Endothelial cell (in vitro differentiated cells): ENCODE results near the gene SPAG9. TPM values are rescaled to one million over a fixed set of nuclear protein-coding genes. Genes with fewer than 3 reads are reported as not detected.
"Not testable (repeated sequence)": the region's sequence is repeated elsewhere in the genome, so short reads cannot be mapped to it uniquely, and the experiment has no call there.

Source experiments
- DNase-seq: peaks from one replicate; pipeline ENCODE4 v3.0.0; 2021; ENCODE audit warnings: low spot score
- H3K27ac Mint-ChIP-seq: one replicate; pipeline ENCODE4 v1.8.0; 2021; ENCODE audit warnings: mixed read lengths, inconsistent platforms; ENCODE audit not compliant: unreplicated experiment
- H3K27me3 Mint-ChIP-seq: one replicate; pipeline ENCODE4 v1.8.0; 2021; ENCODE audit warnings: mild to moderate bottlenecking, moderate library complexity, mixed read lengths, inconsistent platforms; ENCODE audit not compliant: unreplicated experiment
- H3K36me3 Mint-ChIP-seq: one replicate; pipeline ENCODE4 v1.8.0; 2021; ENCODE audit warnings: mild to moderate bottlenecking, low read depth, mixed read lengths, inconsistent platforms; ENCODE audit not compliant: unreplicated experiment
- H3K4me1 Mint-ChIP-seq: one replicate; pipeline ENCODE4 v1.8.0; 2021; ENCODE audit warnings: mild to moderate bottlenecking, mixed read lengths, inconsistent platforms; ENCODE audit not compliant: unreplicated experiment
- H3K4me3 Mint-ChIP-seq: one replicate; pipeline ENCODE4 v1.8.0; 2021; ENCODE audit warnings: mild to moderate bottlenecking, mixed read lengths, inconsistent platforms; ENCODE audit not compliant: unreplicated experiment
- H3K9me3 Mint-ChIP-seq: one replicate; pipeline ENCODE4 v1.8.0; 2021; ENCODE audit warnings: mixed read lengths, inconsistent platforms; ENCODE audit not compliant: unreplicated experiment
- CTCF ChIP-seq: fragments of 200-600 bp; sonication (generic); IDR thresholded peaks from one replicate; pipeline ENCODE4 v1.5.0; 2021; ENCODE audit warnings: antibody characterized with exemption; ENCODE audit not compliant: unreplicated experiment
- total RNA-seq: library from RNA; stranded (reverse); fragmentation: NEBNext Ultra II Directional; extraction: Animal tissue kit (Norgen Biotek cat#: 25700); gene quantifications from one replicate; pipeline ENCODE4 v1.2.1, GENCODE V29; 2021; ENCODE audit not compliant: unreplicated experiment

SPAG9 gene
- total RNA-seq, 1 donor from 2014 or later: 107 TPM

- H3K36me3 Mint-ChIP-seq: no peaks in the 10 kb centered on the region
- H3K27ac Mint-ChIP-seq: no peak overlapping the region
- H3K27me3 Mint-ChIP-seq: peaks cover 10% of the 10 kb centered on the region
- no peak overlapping the region for H3K4me3 Mint-ChIP-seq
- H3K9me3 Mint-ChIP-seq: no peaks in the 10 kb centered on the region
- peaks cover 6% of the 10 kb centered on the region for H3K4me1 Mint-ChIP-seq
- TF ChIP-seq CTCF: no peak
- DNase-seq: no peak
Measured at GRCh38 chr17:50943575-50943933, 177.1 kb downstream of the SPAG9 start.

- H3K9me3 Mint-ChIP-seq, H3K27me3 Mint-ChIP-seq, H3K4me3 Mint-ChIP-seq, H3K27ac Mint-ChIP-seq, DNase-seq, H3K4me1 Mint-ChIP-seq, H3K36me3 Mint-ChIP-seq: not testable (repeated sequence)
Measured at GRCh38 chr17:50941676-50942048, 179.0 kb downstream of the SPAG9 start.

- H3K27ac Mint-ChIP-seq: no peak overlapping the region
- TF ChIP-seq CTCF: no peak
- no peaks in the 10 kb centered on the region for H3K36me3 Mint-ChIP-seq
- peaks cover 3% of the 10 kb centered on the region for H3K4me1 Mint-ChIP-seq
- no peak overlapping the region for H3K4me3 Mint-ChIP-seq
- no peak for DNase-seq
- peaks cover 3% of the 10 kb centered on the region for H3K27me3 Mint-ChIP-seq
- H3K9me3 Mint-ChIP-seq: no peaks in the 10 kb centered on the region
Measured at GRCh38 chr17:50939795-50940684, 180.6 kb downstream of the SPAG9 start.

GRCh38 chr17:50939542-50939794 is 181.2 kb downstream of the SPAG9 start:
- H3K36me3 Mint-ChIP-seq: no peaks in the 10 kb centered on the region
- no peaks in the 10 kb centered on the region for H3K9me3 Mint-ChIP-seq
- no peak for DNase-seq
- no peak overlapping the region for H3K27ac Mint-ChIP-seq
- TF ChIP-seq CTCF: no peak
- no peak overlapping the region for H3K4me3 Mint-ChIP-seq
- H3K4me1 Mint-ChIP-seq: peaks cover 3% of the 10 kb centered on the region
- peaks cover 3% of the 10 kb centered on the region for H3K27me3 Mint-ChIP-seq

- peaks cover 3% of the 10 kb centered on the region for H3K4me1 Mint-ChIP-seq
- H3K9me3 Mint-ChIP-seq: no peaks in the 10 kb centered on the region
- no peaks in the 10 kb centered on the region for H3K36me3 Mint-ChIP-seq
- H3K27me3 Mint-ChIP-seq: peaks cover 3% of the 10 kb centered on the region
- no peak overlapping the region for H3K4me3 Mint-ChIP-seq
- H3K27ac Mint-ChIP-seq: no peak overlapping the region
- no peak for DNase-seq
- TF ChIP-seq CTCF: no peak
Measured at GRCh38 chr17:50938821-50939541, 181.7 kb downstream of the SPAG9 start.
